HL-60/S4 treated with phorbol 12-myristate 13-acetate at 8.2 ng/mL for 4 days and 3 days (cell line): ENCODE results near the gene IFNGR1.
"Not testable (repeated sequence)": the region's sequence is repeated elsewhere in the genome, so short reads cannot be mapped to it uniquely, and the experiment has no call there.

ENCODE experiments used
- in situ Hi-C: fragments of 300-500 bp; cut with MboI; formaldehyde crosslinking; loops from 2 replicates; pipeline ENCODE4 v1.15.0; 2022; ENCODE audit warnings: low sequenced_read_pairs

IFNGR1 gene

GRCh38 chr6:137218917-137219663, at the start of gene IFNGR1:
Gene IFNGR1 (minus strand): TSS chr6:137219385. CDS start chr6:137219327, 58 bp downstream.
- in situ Hi-C loops, result loop anchor here (10.0 kb wide), 1 partner anchor 96 kb away; no protein-coding TSS in a partner anchor

- in situ Hi-C loops, result no loop called here
Observed at GRCh38 chr6:137268911-137269310, 49.7 kb upstream of the IFNGR1 start.

DNA sequence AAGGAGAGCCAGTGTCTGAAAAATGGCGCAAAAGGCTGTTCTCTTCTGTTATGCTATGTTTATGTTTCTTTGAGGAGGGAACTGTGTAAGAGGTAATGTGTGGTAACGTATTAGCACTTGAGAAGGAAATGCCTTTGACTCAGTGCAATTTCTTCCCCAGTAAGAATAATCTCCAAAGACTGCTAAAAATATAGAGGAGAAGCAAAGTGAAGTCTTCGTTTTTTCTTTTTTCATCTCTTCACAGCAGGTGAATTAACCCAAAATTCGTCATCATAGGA, 47.1 kb upstream of the IFNGR1 start:
- in situ Hi-C loops, result no loop called here

DNA sequence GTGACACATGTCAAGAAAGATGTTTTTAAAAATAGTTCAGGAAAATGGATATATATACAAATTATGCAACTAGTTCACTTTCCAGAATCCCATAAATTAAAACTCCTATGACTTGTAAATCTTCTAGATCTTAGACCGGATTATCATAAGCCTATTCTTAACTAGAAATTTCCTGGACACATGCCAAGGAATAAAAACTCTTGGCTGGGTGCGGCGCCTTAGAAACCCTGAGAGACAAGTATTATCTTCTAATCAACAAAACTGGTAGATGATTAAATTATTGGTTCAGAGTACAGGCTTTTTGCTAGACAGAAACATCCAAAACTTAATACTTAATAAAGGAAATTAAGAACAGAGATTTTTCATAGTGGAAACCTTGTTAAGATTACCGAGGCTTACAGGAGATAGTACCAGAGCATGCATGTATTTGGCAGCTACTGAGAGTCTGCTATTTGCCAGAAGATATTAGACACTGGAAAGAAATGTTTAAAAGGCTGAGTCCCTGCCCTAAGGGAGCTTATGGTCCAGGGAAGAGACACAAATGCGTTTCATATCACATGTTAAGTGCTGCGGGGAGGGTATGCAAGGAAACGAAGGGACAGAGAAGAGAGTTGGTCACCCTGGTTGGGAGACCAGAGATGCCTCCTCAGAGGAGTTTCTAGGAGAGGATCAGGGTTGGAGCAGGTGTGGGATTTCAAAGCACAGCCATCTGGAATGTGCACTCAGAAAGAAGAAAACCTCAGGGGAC, 46.5 kb upstream of the IFNGR1 start:
- in situ Hi-C loops, result no loop called here

GRCh38 chr6:137264311-137265075, 45.3 kb upstream of the IFNGR1 start:
- in situ Hi-C loops, result no loop called here

- in situ Hi-C loops, result no loop called here
Observed at GRCh38 chr6:137261761-137262160, 42.6 kb upstream of the IFNGR1 start.

- in situ Hi-C loops, result no loop called here
Observed at GRCh38 chr6:137261361-137261760, 42.2 kb upstream of the IFNGR1 start.

- in situ Hi-C loops, result no loop called here
Observed at GRCh38 chr6:137260217-137260616, 41.0 kb upstream of the IFNGR1 start.

DNA sequence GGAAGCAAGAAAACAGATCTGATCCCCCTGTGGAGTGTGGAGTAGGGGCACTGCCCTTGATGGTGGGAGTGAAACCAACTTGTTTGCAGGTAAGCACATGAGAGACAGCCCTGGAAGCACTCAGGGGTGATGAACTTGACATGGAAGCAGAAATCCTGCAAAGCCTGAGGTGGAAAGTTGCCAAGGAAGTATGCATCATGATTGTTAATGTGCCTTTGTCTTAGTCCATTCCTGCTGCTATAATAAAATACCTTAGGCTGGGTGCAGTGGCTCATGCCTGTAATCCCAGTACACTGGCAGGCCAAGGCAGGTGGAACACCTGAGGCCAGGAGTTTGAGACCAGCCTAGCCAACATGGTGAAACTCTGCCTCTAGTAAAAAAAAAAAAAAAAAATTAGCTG, 40.2 kb upstream of the IFNGR1 start:
- in situ Hi-C loops, result no loop called here

- in situ Hi-C loops, result no loop called here
Observed at GRCh38 chr6:137258170-137258569, 39.0 kb upstream of the IFNGR1 start.

DNA sequence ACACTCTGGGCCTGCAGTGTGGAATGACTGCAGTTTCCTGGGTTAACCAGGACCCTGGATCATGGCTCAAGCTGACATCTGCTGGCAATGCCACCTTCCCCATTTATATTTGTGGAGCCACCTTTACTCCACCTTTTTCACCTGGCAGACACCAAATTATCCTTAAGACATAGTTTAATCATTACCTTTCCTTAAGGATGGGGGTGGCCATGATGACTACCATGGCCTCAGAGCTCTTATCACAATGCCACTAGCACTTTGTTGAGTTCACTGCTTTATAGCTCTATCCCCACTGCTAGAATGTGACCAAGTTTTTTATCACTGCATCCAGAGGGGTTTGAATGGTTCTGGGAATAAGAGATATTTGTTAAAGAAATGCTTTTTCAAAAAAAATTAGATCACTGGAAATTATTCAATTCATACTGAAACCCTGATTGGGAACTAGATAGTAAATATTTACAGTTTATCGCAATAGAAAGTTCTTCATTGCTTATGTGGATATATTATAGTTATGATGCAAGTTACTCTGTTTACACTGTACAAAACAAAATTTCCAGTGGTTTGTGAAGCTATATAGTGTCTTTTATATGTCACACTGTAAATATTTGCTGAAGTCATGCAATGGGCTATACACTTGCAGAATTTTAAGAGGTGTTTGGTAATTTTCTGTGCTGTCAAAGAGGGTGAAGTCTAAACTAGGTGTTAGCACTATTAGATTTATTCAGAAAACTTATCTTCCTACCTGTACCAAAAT, 37.3 kb upstream of the IFNGR1 start:
- in situ Hi-C loops, result no loop called here

DNA sequence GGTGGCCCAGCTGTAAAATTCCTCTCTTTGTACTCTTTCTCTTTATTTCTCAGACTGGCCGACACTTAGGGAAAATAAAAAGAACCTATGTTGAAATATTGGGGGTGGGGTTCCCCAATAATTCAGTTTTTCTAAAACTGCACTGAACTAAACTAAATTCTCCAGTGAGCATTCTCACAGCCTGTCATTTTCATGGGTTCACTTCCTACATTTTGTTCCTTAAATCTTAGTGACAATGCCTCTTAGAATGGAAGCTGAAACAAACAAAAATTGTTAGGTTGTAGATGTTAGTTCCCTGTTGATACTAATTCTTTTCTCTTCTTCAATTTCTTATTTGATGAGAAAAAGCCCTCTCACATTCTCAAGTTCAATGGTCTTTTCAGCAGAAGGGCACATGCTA, 35.8 kb upstream of the IFNGR1 start:
- in situ Hi-C loops, result no loop called here

- in situ Hi-C loops, result not testable (repeated sequence)
Observed at GRCh38 chr6:137254430-137254829, 35.2 kb upstream of the IFNGR1 start.

- in situ Hi-C loops, result no loop called here
Observed at GRCh38 chr6:137248702-137249101, 29.5 kb upstream of the IFNGR1 start.

DNA sequence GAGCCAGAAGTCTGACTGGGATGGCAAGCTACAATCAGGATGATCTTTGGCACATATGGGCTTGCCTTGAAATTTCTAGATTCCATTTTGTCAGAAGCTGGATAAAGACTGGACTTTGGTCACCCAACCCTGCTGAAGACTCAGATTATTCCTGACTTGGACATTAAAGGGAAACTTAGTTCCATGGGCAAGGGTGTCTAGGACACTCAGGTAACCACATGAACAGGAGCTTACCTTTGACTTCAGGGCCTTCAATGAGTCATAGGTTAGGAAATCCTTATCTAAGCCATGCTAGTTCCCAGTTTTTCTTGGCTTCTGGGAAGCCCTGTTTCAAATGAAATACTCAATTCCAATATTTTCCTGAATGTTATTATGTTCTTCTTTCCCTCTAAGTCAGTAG, 28.5 kb upstream of the IFNGR1 start:
- in situ Hi-C loops, result no loop called here

- in situ Hi-C loops, result no loop called here
Observed at GRCh38 chr6:137246791-137247202, 27.6 kb upstream of the IFNGR1 start.

- in situ Hi-C loops, result no loop called here
Observed at GRCh38 chr6:137246164-137246563, 27.0 kb upstream of the IFNGR1 start.

DNA sequence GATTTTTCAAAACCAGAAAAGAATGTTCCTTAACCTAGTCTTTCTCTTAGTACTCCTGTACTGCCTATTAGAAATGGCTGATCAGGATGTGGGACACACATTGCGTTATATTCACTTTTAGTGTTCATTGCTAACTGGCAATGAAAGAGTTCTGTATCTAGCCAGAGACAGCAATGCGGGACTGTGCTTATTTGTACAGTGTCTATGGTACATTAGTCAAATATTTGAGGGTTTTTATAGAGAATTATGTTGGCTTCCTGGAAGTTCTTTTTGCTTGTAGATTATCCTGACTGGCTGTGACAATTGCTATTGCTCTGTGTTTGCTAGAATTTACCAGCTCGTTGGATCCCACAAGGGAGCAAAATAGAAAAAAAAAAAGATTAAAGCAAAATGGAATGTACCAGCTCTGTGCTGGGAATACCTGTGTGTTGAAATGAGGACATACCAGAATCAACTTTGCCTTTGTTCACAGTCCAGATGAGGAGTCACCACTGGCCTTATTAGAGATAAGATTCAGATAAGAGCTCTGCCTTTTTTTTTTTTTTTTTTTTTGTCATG, 22.4 kb upstream of the IFNGR1 start:
- in situ Hi-C loops, result no loop called here

GRCh38 chr6:137240168-137240567, 21.0 kb upstream of the IFNGR1 start:
- in situ Hi-C loops, result no loop called here

- in situ Hi-C loops, result no loop called here
Observed at GRCh38 chr6:137237413-137238170, 18.4 kb upstream of the IFNGR1 start.
